ENCODE measurements around the gene SRC.

Gene SRC

DNA sequence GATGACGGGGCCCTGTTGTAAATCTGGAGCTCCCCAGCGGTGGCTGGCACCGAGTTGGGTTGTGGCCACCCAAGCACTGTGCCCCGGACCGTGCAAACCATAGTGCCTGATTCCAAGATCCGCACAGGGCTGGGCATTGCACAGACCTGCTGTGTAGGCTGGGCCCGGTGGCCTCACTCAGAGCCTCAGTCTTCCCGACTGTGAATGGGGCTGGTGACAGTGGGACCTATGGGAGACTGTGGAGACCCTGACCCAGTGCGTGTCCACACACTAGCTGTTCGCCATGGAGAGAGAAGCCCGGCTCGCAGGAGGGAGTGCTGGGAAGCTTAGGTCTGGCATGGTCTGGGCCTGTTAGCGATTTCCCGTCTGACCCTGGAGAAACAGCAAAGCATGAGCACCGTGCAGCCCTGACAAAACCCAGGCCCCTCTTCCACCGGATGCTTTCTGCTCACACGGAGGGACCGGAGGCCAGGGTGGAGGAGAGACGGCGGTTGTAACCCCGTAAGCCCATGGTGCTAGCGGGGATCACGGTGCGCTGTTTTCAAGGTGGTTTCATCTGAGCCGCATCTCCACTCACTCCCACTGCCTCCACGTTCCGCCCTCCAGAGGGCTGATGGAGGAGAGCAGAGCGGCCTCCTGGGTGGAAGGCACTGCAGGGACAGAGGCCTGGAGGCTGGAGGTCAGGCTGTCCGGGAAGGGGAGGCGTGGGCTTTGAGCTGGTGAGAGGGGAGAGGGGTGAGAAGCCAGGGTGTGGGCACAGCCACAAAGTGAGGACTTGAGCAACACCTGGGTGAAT lies 52.2 kb downstream of the SRC start:
- no peak for ATAC-seq

- ATAC-seq = no peak
Observed at GRCh38 chr20:37398750-37399621, 53.0 kb downstream of the SRC start.

DNA sequence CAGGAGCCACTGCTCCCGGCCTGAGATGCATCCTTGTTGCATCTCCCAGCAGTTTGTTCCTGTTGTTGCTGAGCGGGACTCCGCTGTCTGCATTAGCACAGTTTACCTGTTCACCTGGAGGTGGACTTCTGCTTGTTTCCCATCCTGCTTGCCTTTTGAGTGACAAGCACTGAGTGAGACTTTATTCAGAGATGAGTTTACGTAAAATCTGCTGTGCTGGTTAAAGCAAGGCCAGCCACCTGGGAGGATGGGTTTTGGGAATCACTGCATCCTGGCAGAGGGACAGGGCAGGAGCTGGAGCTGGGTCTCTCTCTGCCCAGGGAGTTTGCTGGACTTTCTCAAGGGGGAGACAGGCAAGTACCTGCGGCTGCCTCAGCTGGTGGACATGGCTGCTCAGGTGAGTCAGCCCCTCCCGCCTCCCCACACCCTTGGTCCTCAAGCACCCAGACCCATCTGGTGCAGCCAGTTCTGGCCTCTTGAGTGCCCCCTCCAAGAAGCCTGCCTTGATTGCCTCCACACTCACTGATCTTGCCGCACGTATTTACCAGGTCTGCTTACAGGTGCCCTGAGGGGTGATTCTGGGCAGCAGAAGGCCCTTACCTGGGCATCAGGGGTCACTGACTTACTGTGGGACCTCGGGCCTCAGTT lies 55.5 kb downstream of the SRC start:
- no peak for ATAC-seq

- ATAC-seq = no peak
Observed at GRCh38 chr20:37401930-37402675, 56.2 kb downstream of the SRC start.

DNA sequence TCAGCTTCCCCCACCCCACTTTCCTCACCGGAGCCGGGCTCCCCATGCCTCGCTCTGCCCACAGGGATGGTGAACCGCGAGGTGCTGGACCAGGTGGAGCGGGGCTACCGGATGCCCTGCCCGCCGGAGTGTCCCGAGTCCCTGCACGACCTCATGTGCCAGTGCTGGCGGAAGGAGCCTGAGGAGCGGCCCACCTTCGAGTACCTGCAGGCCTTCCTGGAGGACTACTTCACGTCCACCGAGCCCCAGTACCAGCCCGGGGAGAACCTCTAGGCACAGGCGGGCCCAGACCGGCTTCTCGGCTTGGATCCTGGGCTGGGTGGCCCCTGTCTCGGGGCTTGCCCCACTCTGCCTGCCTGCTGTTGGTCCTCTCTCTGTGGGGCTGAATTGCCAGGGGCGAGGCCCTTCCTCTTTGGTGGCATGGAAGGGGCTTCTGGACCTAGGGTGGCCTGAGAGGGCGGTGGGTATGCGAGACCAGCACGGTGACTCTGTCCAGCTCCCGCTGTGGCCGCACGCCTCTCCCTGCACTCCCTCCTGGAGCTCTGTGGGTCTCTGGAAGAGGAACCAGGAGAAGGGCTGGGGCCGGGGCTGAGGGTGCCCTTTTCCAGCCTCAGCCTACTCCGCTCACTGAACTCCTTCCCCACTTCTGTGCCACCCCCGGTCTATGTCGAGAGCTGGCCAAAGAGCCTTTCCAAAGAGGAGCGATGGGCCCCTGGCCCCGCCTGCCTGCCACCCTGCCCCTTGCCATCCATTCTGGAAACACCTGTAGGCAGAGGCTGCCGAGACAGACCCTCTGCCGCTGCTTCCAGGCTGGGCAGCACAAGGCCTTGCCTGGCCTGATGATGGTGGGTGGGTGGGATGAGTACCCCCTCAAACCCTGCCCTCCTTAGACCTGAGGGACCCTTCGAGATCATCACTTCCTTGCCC lies 57.4 kb downstream of the SRC start:
- ATAC-seq = no peak

- no peak for ATAC-seq
Observed at GRCh38 chr20:37404461-37404890, 58.5 kb downstream of the SRC start.

DNA sequence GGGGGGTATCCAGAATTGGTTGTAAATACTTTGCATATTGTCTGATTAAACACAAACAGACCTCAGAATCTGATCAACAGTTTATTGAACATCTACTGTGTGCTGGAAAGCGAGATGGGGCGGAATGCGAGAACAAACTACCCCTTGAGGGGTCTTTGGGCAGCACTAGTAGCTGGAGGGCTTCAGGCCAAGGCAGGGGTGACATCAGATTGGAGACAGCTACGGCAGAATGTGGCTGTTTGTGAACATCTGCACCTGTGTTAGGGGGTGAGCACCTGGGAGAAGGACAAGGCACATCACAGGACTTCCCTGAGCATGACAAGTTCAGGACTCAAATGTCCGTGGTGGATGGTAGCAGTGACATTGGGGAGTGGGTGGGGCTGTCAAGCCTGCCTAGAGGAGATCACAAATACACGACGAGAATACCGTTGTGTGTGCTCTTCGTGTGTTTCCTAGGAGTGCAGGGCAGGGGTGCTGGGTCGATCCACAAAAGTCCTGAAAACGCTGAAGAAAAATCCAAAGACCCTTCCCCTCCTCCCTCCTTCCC lies 59.5 kb downstream of the SRC start:
- no peak for ATAC-seq

- peak; percentile 64 to 68 for ATAC-seq
Observed at GRCh38 chr20:37406010-37406998, 60.4 kb downstream of the SRC start.

DNA sequence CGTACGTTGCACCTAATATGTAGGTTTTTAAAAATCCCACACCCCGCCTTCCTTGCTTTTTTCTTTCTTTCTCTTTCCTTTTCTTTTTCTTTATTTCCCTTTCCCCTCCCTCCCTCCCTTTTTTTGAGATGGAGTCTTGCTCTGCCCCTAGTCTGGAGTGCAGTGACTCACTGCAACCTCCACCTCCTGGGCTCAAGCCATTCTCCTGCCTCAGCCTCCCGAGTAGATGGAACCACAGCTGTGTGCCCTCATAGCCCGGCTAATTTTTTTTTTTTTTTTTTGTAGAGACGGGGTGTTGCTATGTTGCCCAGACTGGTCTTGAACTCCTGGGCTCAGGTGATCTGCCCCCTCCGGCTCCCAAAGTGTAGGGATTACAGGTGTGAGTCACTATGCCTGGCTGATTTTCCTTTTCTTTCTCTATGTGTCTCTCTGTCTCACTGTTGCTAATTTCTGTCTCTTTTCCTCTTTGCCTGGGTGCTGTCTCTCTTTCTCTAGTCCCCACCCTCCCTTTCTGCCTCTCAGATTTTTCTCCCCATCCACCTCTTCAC lies 61.2 kb downstream of the SRC start:
- no peak for ATAC-seq

DNA sequence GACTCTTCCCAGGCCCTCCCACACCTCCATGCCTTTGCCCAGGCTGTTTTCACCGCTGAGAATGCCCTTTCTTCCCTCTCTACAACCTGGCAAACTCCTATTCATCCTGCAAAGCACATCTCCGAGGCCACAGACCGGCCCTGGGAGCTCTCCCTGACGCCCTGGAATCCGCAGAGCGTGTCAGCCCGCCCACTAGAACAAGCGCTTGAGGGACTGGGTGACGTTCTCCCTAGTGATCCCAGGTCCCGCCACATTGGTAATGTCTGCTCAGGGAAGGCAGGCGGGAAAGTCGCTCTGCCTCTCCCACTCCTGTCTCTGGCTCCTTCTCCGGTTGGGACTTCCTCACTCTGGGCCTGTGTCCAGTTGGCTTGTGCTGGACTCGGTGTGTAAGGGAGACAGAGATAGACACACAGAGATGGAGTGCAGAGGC lies 61.6 kb downstream of the SRC start:
- ATAC-seq = no peak

DNA sequence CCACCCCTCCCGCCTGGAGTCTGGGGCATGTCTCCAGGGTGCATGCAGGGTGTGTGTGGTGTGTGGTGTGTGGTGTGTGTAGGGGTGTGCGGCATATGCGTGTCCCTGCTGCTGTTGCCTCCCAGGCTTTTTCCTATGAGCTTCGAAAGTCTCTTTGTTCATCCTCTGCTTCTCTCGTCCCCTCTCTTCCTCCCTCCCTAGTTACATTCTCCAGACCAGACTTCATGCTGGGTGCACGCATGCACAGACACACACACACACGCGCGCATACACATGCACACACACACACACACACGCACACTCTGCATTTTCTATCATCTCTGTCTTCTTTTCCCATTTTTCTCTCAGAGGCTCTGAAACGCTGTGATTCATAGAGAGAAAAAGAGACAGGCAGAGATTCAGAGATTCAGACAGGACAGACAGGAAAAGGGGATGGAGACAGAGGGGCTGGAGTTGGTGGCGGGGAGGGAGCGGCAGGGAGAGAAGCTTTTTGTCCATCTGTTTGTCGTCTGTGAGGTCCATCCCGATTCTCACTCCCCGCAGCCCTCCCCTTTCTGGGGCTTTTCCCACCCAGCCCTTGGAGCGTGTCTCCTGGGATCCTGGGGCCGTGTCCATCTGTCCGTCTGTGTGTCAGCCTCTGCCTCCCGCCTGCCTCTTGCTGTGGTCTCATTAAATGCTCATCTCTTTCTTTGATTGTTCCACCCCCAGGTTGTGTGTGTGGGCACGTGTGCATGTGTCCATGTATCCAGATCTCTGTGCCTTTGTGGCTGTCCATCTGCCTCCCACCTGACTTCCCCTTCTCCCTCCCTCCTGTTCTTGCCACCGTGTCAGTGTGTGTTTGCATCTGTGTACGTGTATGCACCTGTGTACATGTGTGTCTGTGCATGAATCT lies 62.6 kb downstream of the SRC start:
- ATAC-seq = no peak

DNA sequence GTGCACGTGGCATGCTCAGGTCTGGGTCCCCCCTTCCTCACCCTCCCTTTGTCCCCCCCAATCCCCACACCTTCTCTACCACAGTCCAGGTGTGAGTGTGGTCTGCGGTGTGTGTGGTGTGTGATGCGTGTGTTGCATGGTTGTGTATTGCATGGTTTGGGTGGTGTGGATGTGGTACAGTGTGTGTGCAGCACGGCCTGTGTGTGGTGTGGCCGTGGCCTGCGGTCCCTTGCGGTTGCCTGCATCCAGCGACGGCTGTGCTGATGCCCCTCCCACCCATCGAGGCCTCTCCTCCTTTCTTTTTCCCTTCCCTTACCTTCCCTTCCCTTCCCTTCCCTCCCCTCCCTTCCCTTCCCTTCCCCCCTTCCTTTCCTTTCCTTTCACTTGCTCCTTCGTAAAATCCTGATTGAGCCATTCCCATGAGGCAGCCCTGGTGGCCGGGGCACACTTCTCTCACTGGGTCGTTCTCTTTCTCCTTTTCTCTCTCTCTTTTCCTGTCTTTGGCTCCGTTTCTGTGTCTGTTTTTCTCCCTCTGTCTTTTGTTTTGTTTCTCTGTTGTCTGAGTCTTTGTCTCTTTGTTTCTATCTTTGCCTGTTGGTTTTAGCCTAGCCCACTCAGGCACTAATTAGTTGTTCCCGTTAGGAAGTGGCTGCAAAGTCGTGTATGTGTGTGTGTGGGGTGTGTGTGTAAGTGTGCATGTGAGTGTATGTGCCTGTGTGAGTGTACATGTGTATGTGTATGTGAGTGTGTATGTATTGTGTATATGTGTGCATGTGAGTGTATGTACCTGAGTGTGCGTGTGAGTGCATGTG lies 65.7 kb downstream of the SRC start:
- no peak for ATAC-seq

GRCh38 chr20:37413023-37413334 lies 67.0 kb downstream of the SRC start:
- ATAC-seq = no peak

- no peak for ATAC-seq
Observed at GRCh38 chr20:37413379-37413778, 67.4 kb downstream of the SRC start.

GRCh38 chr20:37414224-37415035 lies 68.5 kb downstream of the SRC start:
- no peak for ATAC-seq

DNA sequence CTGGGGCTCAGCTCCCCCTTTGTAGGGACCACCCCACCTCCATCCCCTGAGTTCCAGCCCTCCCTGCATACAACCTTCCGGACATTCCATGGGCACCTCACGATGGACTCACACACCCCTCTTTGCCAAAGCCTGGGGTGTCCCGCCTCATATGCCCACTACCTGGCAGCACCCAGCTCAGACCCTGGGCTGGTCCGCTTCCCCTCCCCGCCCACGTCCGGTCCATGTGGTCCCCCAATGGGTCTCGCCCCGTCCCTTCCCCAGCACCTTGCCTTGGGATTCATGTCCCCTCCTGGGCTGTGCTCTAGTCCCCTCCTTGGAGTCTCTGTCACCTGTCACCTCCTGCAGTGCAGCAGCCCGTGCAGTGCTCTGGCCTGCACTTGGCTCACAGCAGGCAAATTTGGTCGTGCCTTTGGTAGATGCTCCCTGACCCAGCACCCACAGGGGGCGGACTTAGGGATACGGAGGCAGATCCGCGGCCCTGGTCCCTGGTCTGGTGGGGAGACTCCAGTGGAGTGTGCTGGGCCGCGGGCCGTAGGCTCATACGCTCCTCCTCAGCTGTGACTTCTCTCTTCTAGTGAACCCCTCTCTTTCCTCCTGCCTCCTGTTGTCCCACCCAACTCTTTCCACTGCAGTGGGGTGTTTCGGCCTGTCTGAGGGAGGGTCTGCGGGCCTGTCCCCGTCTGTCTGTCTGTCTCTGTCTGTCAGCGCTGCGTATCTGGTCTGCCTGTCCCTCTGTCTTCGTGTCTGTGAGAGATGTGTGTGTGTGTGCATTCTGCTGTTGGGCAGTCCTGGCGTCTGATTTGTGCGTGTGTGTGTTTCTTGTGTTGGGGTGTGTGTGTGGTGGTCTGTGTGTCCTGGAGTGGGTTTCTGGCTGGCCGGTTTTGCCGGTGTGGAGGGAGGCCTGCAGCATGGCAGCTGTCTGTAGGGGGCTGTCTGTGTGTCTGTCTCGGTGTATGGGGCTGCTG lies 69.5 kb downstream of the SRC start:
- ATAC-seq = no peak
